HCT116 (cell line): ENCODE measurements around the gene SPIB. TPM values are rescaled to one million over a fixed set of nuclear protein-coding genes. Genes with fewer than 3 reads are reported as not detected.
A peak's percentile ranks its signal among the peaks of the same experiment; 100 is the strongest.

ENCODE experiments used
- CBX3 ChIP-seq: IDR thresholded peaks from 2 replicates; pipeline ENCODE4 v1.6.1; 2012; ENCODE audit warnings: low read depth
- CTCF ChIP-seq, 3 experiments: fragments of 200-600 bp in 1 of 3; sonication (generic) in 1 of 3; IDR thresholded peaks in 2 of 3; conservative IDR thresholded peaks in 1 of 3; 2 replicates each; pipeline ENCODE4 v1.5.1; 2012 to 2017; ENCODE audit warnings: low read depth in 2 of 3, low read length in 2 of 3, antibody characterized with exemption in 1 of 3, borderline replicate concordance in 1 of 3, control low read depth in 1 of 3, mild to moderate bottlenecking in 1 of 3, mixed read lengths in 1 of 3, mixed run types in 1 of 3, moderate library complexity in 1 of 3; ENCODE audit not compliant: insufficient read depth in 1 of 3
- EZH2 ChIP-seq: fragments of 200-600 bp; sonication (generic); IDR thresholded peaks from 2 replicates; pipeline ENCODE4 v1.6.1; 2017; ENCODE audit warnings: antibody characterized with exemption, mixed run types
- EZH2phosphoT487 ChIP-seq: fragments of 200-600 bp; IDR thresholded peaks from 2 replicates; pipeline ENCODE4 v1.6.1; 2018; ENCODE audit warnings: antibody characterized with exemption, borderline replicate concordance
- FOSL1 ChIP-seq: IDR thresholded peaks from 2 replicates; pipeline ENCODE4 v1.6.1; 2012; ENCODE audit warnings: low read depth
- JUND ChIP-seq: IDR thresholded peaks from 2 replicates; pipeline ENCODE4 v1.6.1; 2012
- POLR2A ChIP-seq: IDR thresholded peaks from 2 replicates; pipeline ENCODE4 v1.7.0; 2011; ENCODE audit warnings: borderline replicate concordance; ENCODE audit not compliant: insufficient read depth, insufficient read length; ENCODE audit errors: extremely low read depth
- TCF7L2 ChIP-seq: IDR thresholded peaks from 2 replicates; pipeline ENCODE4 v1.7.0; 2011; ENCODE audit warnings: borderline replicate concordance, inconsistent platforms; ENCODE audit not compliant: insufficient read depth, insufficient read length; ENCODE audit errors: extremely low read depth
- YY1 ChIP-seq: IDR thresholded peaks from 2 replicates; pipeline ENCODE4 v1.6.1; 2011; ENCODE audit warnings: low read length, low read depth, moderate library complexity, mild to moderate bottlenecking; ENCODE audit not compliant: insufficient replicate concordance; ENCODE audit errors: extremely low read depth
- ZBTB33 ChIP-seq: IDR thresholded peaks from 2 replicates; pipeline ENCODE4 v1.6.1; 2011; ENCODE audit warnings: mild to moderate bottlenecking, low read length, moderate library complexity; ENCODE audit not compliant: insufficient replicate concordance; ENCODE audit errors: extremely low read depth
- ZFX ChIP-seq: fragments of 450-650 bp; IDR thresholded peaks from 2 replicates; pipeline ENCODE4 v1.6.1; 2017
- total RNA-seq: library from RNA; stranded (reverse); gene quantifications from one replicate; pipeline ENCODE4 v1.2.1, GENCODE V29; 2021; ENCODE audit not compliant: unreplicated experiment

The SPIB gene
- total RNA-seq, 1 experiment from 2014 or later, result 0.96 TPM

DNA sequence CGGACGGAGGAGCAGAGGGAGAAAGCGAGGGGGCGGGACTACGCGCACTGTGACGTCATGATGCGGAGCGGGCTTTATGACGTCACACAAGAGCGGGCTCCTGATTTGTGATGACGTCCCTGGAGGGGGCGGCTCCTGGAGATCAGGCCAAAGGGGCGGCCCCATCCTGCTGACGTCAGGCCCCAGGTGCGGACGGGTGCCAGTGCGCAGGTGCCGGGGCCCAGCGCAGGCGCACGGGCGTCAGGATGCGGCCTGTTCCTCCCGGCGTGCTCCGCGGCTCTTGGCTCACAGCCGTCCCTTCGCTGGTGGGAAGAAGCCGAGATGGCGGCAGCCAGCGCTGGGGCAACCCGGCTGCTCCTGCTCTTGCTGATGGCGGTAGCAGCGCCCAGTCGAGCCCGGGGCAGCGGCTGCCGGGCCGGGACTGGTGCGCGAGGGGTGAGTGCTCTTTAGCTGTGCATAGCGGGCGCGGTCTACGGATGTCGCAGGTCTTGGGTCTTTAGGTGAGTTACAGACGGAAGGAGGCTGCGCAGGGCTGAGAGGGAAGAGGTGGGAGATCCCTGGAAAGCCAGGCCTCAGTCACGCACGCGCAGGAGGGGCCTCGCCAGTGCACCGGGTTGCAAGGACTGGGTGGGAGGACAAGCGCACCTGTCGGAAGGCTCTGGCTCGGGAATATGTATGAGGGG is 57.6 kb downstream of the SPIB start, which contains the start of the genes EMC10 and GARIN5A (continued):
- TF ChIP-seq CTCF (IDR thresholded peaks at IDR 0.05 in 2 of 3, conservative IDR thresholded peaks at IDR 0.05 in 1 of 3; ENCODE audit: borderline replicate concordance in 1 of 3, insufficient read depth in 1 of 3, low read depth in 2 of 3, low read length in 2 of 3) (no peak), TCF7L2 (no peak), FOSL1 (no peak), ZFX (peak; percentile 67; the same call in 1 of the 2 replicates), ZBTB33 (no peak), POLR2A (peak; percentile 92), CBX3 (no peak), EZH2 (no peak), EZH2phosphoT487 (no peak), YY1 (peak; percentile 87), JUND (no peak)
